ENCODE data around the gene TMEM156. TPM values are rescaled to one million over a fixed set of nuclear protein-coding genes. Genes with fewer than 3 reads are reported as not detected.

The TMEM156 gene
- total and polyA plus RNA-seq, 10 of the 15 experiments (the other 5 are each of a cell fraction or from before 2014, with no cell fraction given) = 20.8 to 48.3 (median 32.7) TPM

GRCh38 chr4:38917481-38918025, 114.7 kb downstream of the TMEM156 start:
- BruUV-seq (replicated peaks) = no TSS peak

More at GRCh38 chr4:38917481-38918025, 114.7 kb downstream of the TMEM156 start:
- 87% methylated on average over 8 of the region's 8 CpGs for WGBS (ENCODE audit: insufficient coverage, insufficient replicate concordance, low lambda C conversion rate, missing lambda C conversion rate)
- H3K4me2 ChIP-seq (ENCODE audit: control insufficient read depth, insufficient read depth) = no peak overlapping the region
- no peak overlapping the region for H3K27ac ChIP-seq (ENCODE audit: control insufficient read depth, insufficient read depth)
- ATAC-seq (no peak), DNase-seq (ENCODE audit: low read depth, low spot score) (no peak), FAIRE-seq (peak; percentile 27)
- intact Hi-C loops (cut with micrococcal nuclease; ENCODE audit: unreplicated experiment) (no loop called here), in situ Hi-C loops (cut with MboI) (loop anchor here (25.0 kb wide), 1 partner anchor 520 kb away; no protein-coding TSS in a partner anchor)
- H3K9me3 ChIP-seq (replicated peaks; ENCODE audit: control insufficient read depth, insufficient read depth, low read length) = no peaks in the 10 kb centered on the region; the same call in 2 of the 3 replicates
- ChIA-PET RAD21 (ENCODE audit: unreplicated experiment) (interaction anchor here (1.1 kb wide), 1 partner anchor 15 kb away, joined by 4 read pairs; no protein-coding TSS in a partner anchor), SMC1A (ENCODE audit: uncharacterized antibody, unreplicated experiment) (interaction anchor here (1.2 to 1.4 kb wide), 2 partner anchors 15 to 216 kb away, joined by 3 to 7 read pairs; no protein-coding TSS in a partner anchor), CTCF (interaction anchor here (0.6 to 6.9 kb wide), 3 partner anchors 15 to 1447 kb away, joined by 3 to 36 read pairs (median 3); no protein-coding TSS in a partner anchor), POLR2A (interaction anchor here (0.6 kb wide), 1 partner anchor 23 kb away, joined by 3 read pairs; no protein-coding TSS in a partner anchor)
- no peak overlapping the region for H3K4me3 ChIP-seq
- H3K4me1 ChIP-seq (ENCODE audit: control insufficient read depth, insufficient read depth, low read length) = peaks cover 3% of the 10 kb centered on the region; the same call in 1 of the 2 replicates
- no peaks in the 10 kb centered on the region for H3K79me2 ChIP-seq (ENCODE audit: control insufficient read depth, insufficient read depth, low read length)
- TF ChIP-seq ZNF687 (IDR thresholded peaks at IDR 0.05) (no peak), SKIL (IDR thresholded peaks at IDR 0.05; ENCODE audit: low read depth, poor library complexity, severe bottlenecking) (no peak), CHD2 (IDR thresholded peaks at IDR 0.05; ENCODE audit: borderline replicate concordance, low read depth, low read length) (no peak), FOXK2 (IDR thresholded peaks at IDR 0.05) (no peak), IRF3 (IDR thresholded peaks at IDR 0.05) (no peak), SMAD5 (IDR thresholded peaks at IDR 0.05; ENCODE audit: low read depth) (no peak)
- H4K20me1 ChIP-seq (ENCODE audit: control insufficient read depth, insufficient read depth) = no peaks in the 10 kb centered on the region
- no peaks in the 10 kb centered on the region for H3K36me3 ChIP-seq (ENCODE audit: control insufficient read depth in 2 of 2, insufficient read depth in 2 of 2, low read length in 1 of 2)
- no peak overlapping the region for H2AFZ ChIP-seq (ENCODE audit: control insufficient read depth, low read depth, low read length)
- no peak overlapping the region for H3K9ac ChIP-seq (ENCODE audit: control insufficient read depth, insufficient read depth, low read length)
- H3K27me3 ChIP-seq (replicated peaks in 1 of 2; ENCODE audit: control insufficient read depth in 2 of 2, insufficient read depth in 2 of 2, low read length in 1 of 2) = no peaks in the 10 kb centered on the region

Other genes with a start within 250 kb of the TMEM156 start
- gene TLR10, start 249.4 kb downstream of the TMEM156 start, total RNA-seq (2014; rRNA removed) = 82.7 and 109 TPM in 2 replicates
- 107 and 109 TPM in 2 replicates for gene TLR10, start 249.4 kb downstream of the TMEM156 start, total RNA-seq (2014; rRNA removed; fragmentation: Illumina TruSeq; extraction: Trizol)
- gene TLR10, start 249.4 kb downstream of the TMEM156 start, total RNA-seq (2021) = 50.4 and 52.8 TPM in 2 replicates
- gene TLR10, start 249.4 kb downstream of the TMEM156 start, polyA plus RNA-seq (2011; rRNA removed) = 149 and 243 TPM in 2 replicates
- gene TLR10, start 249.4 kb downstream of the TMEM156 start, polyA plus RNA-seq (2014; fragmentation: Illumina TruSeq; extraction: Trizol) = 118 and 166 TPM in 2 replicates
- gene TLR10, start 249.4 kb downstream of the TMEM156 start, polyA plus RNA-seq (2014; fragmentation: Nextera tagmentation; extraction: Ambion mirVana) = 10 to 100 TPM; 31.5 to 41.8 TPM
- 65.8 and 79.3 TPM in 2 replicates for gene TLR10, start 249.4 kb downstream of the TMEM156 start, polyA plus RNA-seq (2014; rRNA removed)
- gene TLR10, start 249.4 kb downstream of the TMEM156 start, polyA plus RNA-seq (2016; fragmentation: Nextera tagmentation; extraction: Ambion mirVana) = 10 to 100 TPM; 45.9 to 47.1 TPM
- 33.7 and 41.4 TPM in 2 replicates for gene TLR1, start 227.6 kb downstream of the TMEM156 start, total RNA-seq (2014; rRNA removed)
- 33.9 and 35.1 TPM in 2 replicates for gene TLR1, start 227.6 kb downstream of the TMEM156 start, total RNA-seq (2014; rRNA removed; fragmentation: Illumina TruSeq; extraction: Trizol)
- 22.4 and 22.9 TPM in 2 replicates for gene TLR1, start 227.6 kb downstream of the TMEM156 start, total RNA-seq (2021)
- 57.1 and 86.9 TPM in 2 replicates for gene TLR1, start 227.6 kb downstream of the TMEM156 start, polyA plus RNA-seq (2011; rRNA removed)
- 35.0 and 46.6 TPM in 2 replicates for gene TLR1, start 227.6 kb downstream of the TMEM156 start, polyA plus RNA-seq (2014; fragmentation: Illumina TruSeq; extraction: Trizol)
- gene TLR1, start 227.6 kb downstream of the TMEM156 start, polyA plus RNA-seq (2014; fragmentation: Nextera tagmentation; extraction: Ambion mirVana) = 1 to 10 TPM; 9.3 to 9.5 TPM
- 13.0 and 16.5 TPM in 2 replicates for gene TLR1, start 227.6 kb downstream of the TMEM156 start, polyA plus RNA-seq (2014; rRNA removed)
- 10 to 100 TPM; 17.1 to 17.9 TPM for gene TLR1, start 227.6 kb downstream of the TMEM156 start, polyA plus RNA-seq (2016; fragmentation: Nextera tagmentation; extraction: Ambion mirVana)
- 15.4 and 18.1 TPM in 2 replicates for gene TLR6, start 175.6 kb downstream of the TMEM156 start, total RNA-seq (2014; rRNA removed)
- 18.0 and 18.1 TPM in 2 replicates for gene TLR6, start 175.6 kb downstream of the TMEM156 start, total RNA-seq (2014; rRNA removed; fragmentation: Illumina TruSeq; extraction: Trizol)
- gene TLR6, start 175.6 kb downstream of the TMEM156 start, total RNA-seq (2021) = 19.1 and 22.4 TPM in 2 replicates
- gene TLR6, start 175.6 kb downstream of the TMEM156 start, polyA plus RNA-seq (2011; rRNA removed) = 49.4 and 72.4 TPM in 2 replicates
- gene TLR6, start 175.6 kb downstream of the TMEM156 start, polyA plus RNA-seq (2014; fragmentation: Illumina TruSeq; extraction: Trizol) = 15.9 and 22.4 TPM in 2 replicates
- 1 to 10 TPM; 1.1 to 1.5 TPM for gene TLR6, start 175.6 kb downstream of the TMEM156 start, polyA plus RNA-seq (2014; fragmentation: Nextera tagmentation; extraction: Ambion mirVana)
- 8.3 and 9.6 TPM in 2 replicates for gene TLR6, start 175.6 kb downstream of the TMEM156 start, polyA plus RNA-seq (2014; rRNA removed)
- gene TLR6, start 175.6 kb downstream of the TMEM156 start, polyA plus RNA-seq (2016; fragmentation: Nextera tagmentation; extraction: Ambion mirVana) = 1 to 10 TPM; 2.3 to 2.9 TPM
- 4.0 and 4.1 TPM in 2 replicates for gene FAM114A1, start 164.6 kb downstream of the TMEM156 start, total RNA-seq (2014; rRNA removed)
- gene FAM114A1, start 164.6 kb downstream of the TMEM156 start, total RNA-seq (2014; rRNA removed; fragmentation: Illumina TruSeq; extraction: Trizol) = 3.4 and 5.0 TPM in 2 replicates
- gene FAM114A1, start 164.6 kb downstream of the TMEM156 start, total RNA-seq (2021) = 5.0 and 5.4 TPM in 2 replicates
- 3.4 and 4.0 TPM in 2 replicates for gene FAM114A1, start 164.6 kb downstream of the TMEM156 start, polyA plus RNA-seq (2011; rRNA removed)
- gene FAM114A1, start 164.6 kb downstream of the TMEM156 start, polyA plus RNA-seq (2014; fragmentation: Illumina TruSeq; extraction: Trizol) = 4.6 and 6.0 TPM in 2 replicates
- gene FAM114A1, start 164.6 kb downstream of the TMEM156 start, polyA plus RNA-seq (2014; fragmentation: Nextera tagmentation; extraction: Ambion mirVana) = 1 to 10 TPM; 1.3 to 1.9 TPM
- 4.3 and 6.2 TPM in 2 replicates for gene FAM114A1, start 164.6 kb downstream of the TMEM156 start, polyA plus RNA-seq (2014; rRNA removed)
- 1 to 10 TPM; 2.5 to 3.8 TPM for gene FAM114A1, start 164.6 kb downstream of the TMEM156 start, polyA plus RNA-seq (2016; fragmentation: Nextera tagmentation; extraction: Ambion mirVana)
- gene KLHL5, start 29.8 kb upstream of the TMEM156 start, total RNA-seq (2014; rRNA removed) = 11.7 and 14.2 TPM in 2 replicates
- gene KLHL5, start 29.8 kb upstream of the TMEM156 start, total RNA-seq (2014; rRNA removed; fragmentation: Illumina TruSeq; extraction: Trizol) = 19.5 and 21.6 TPM in 2 replicates
- 16.9 and 19.7 TPM in 2 replicates for gene KLHL5, start 29.8 kb upstream of the TMEM156 start, total RNA-seq (2021)
- gene KLHL5, start 29.8 kb upstream of the TMEM156 start, polyA plus RNA-seq (2011; rRNA removed) = 27.3 and 31.3 TPM in 2 replicates
- gene KLHL5, start 29.8 kb upstream of the TMEM156 start, polyA plus RNA-seq (2014; fragmentation: Illumina TruSeq; extraction: Trizol) = 15.7 and 20.2 TPM in 2 replicates
- 1 to 10 TPM; 4.7 to 7.4 TPM for gene KLHL5, start 29.8 kb upstream of the TMEM156 start, polyA plus RNA-seq (2014; fragmentation: Nextera tagmentation; extraction: Ambion mirVana)
- gene KLHL5, start 29.8 kb upstream of the TMEM156 start, polyA plus RNA-seq (2014; rRNA removed) = 12.1 and 13.5 TPM in 2 replicates
- 10 to 100 TPM in 1 of 2 experiments, 1 to 10 TPM in 1; 9.8 to 10.6 TPM for gene KLHL5, start 29.8 kb upstream of the TMEM156 start, polyA plus RNA-seq (2016; fragmentation: Nextera tagmentation; extraction: Ambion mirVana)
- 6.1 and 6.3 TPM in 2 replicates for gene WDR19, start 150.1 kb upstream of the TMEM156 start, total RNA-seq (2014; rRNA removed)
- 5.9 and 6.2 TPM in 2 replicates for gene WDR19, start 150.1 kb upstream of the TMEM156 start, total RNA-seq (2014; rRNA removed; fragmentation: Illumina TruSeq; extraction: Trizol)
- gene WDR19, start 150.1 kb upstream of the TMEM156 start, total RNA-seq (2021) = 7.9 and 8.5 TPM in 2 replicates
- 15.4 and 21.8 TPM in 2 replicates for gene WDR19, start 150.1 kb upstream of the TMEM156 start, polyA plus RNA-seq (2011; rRNA removed)
- gene WDR19, start 150.1 kb upstream of the TMEM156 start, polyA plus RNA-seq (2014; fragmentation: Illumina TruSeq; extraction: Trizol) = 8.6 and 10.3 TPM in 2 replicates
- gene WDR19, start 150.1 kb upstream of the TMEM156 start, polyA plus RNA-seq (2014; fragmentation: Nextera tagmentation; extraction: Ambion mirVana) = 1 to 10 TPM; 3.5 to 6.7 TPM
- gene WDR19, start 150.1 kb upstream of the TMEM156 start, polyA plus RNA-seq (2014; rRNA removed) = 8.1 and 10.8 TPM in 2 replicates
- gene WDR19, start 150.1 kb upstream of the TMEM156 start, polyA plus RNA-seq (2016; fragmentation: Nextera tagmentation; extraction: Ambion mirVana) = 1 to 10 TPM; 6.9 to 7.7 TPM

All from GM12878 (cell line).